A549 (cell line): ENCODE data around the gene DNAJA3. TPM values are rescaled to one million over a fixed set of nuclear protein-coding genes. Genes with fewer than 3 reads are reported as not detected.

Experiments used
- ATAC-seq, 2 experiments: fragments of 200-7000 bp in 1 of 2; fragments of >200 bp in 1 of 2; cut with Nextera tagmentation in 1 of 2; cut with Tn5 transposase in 1 of 2; 3 replicates each; pipeline versions ENCODE4 v1.8.0 to v1.9.1; 2018 to 2020; ENCODE audit warnings: mild to moderate bottlenecking in 1 of 2, moderate library complexity in 1 of 2
- CTCF ChIA-PET: fragments of 300-600 bp; sonication (Branson Sonifier 250); formaldehyde crosslinking; extraction: SDS; loops from one replicate; lab custom pipeline; 2021; ENCODE audit warnings: antibody characterized with exemption, inconsistent platforms; lab: Yijun Ruan, JAX
- POLR2A ChIA-PET: fragments of 350-600 bp; formaldehyde crosslinking; extraction: SDS; loops from one replicate; lab custom pipeline; 2021; ENCODE audit warnings: antibody characterized with exemption, inconsistent platforms; lab: Yijun Ruan, JAX
- DNase-seq, 2 experiments: peaks; one replicate each; pipeline versions ENCODE4 v3.0.0 to v3.0.0-alpha.2; 2011 to 2016; ENCODE audit warnings: low read depth in 1 of 2, low spot score in 1 of 2
- FAIRE-seq: peaks from 2 replicates; lab custom pipeline; 2011; peaks lifted over from hg19 to GRCh38; lab: Jason Lieb, UNC
- H3K27ac ChIP-seq, 2 experiments: fragments of >200 bp; sonication (Bioruptor Twin); formaldehyde crosslinking; 3 replicates each; pipeline ENCODE4 v1.5.1; 2016 to 2017
- H3K4me1 ChIP-seq: fragments of >200 bp; sonication (Bioruptor Twin); formaldehyde crosslinking; 3 replicates; pipeline ENCODE4 v1.6.1; 2016
- H3K4me2 ChIP-seq: fragments of >200 bp; sonication (Bioruptor Twin); formaldehyde crosslinking; 3 replicates; pipeline ENCODE4 v1.6.1; 2016
- H3K4me3 ChIP-seq: fragments of >200 bp; sonication (Bioruptor Twin); formaldehyde crosslinking; 3 replicates; pipeline ENCODE4 v1.5.1; 2016
- H3K9me3 ChIP-seq: fragments of >200 bp; sonication (Bioruptor Twin); formaldehyde crosslinking; 3 replicates; pipeline ENCODE4 v1.6.1; 2016
- CHD4 ChIP-seq: fragments of 200-600 bp; sonication (generic); IDR thresholded peaks from 2 replicates; pipeline ENCODE4 v1.6.1; 2016; ENCODE audit warnings: antibody characterized with exemption, mild to moderate bottlenecking, borderline replicate concordance
- FOSB ChIP-seq: fragments of 250-450 bp; sonication (Bioruptor Pico); IDR thresholded peaks from 2 replicates; pipeline ENCODE4 v1.5.0; 2020; ENCODE audit warnings: mild to moderate bottlenecking, moderate library complexity
- FOSL2 ChIP-seq, 2 experiments: fragments of 450-650 bp in 1 of 2; fragments of >200 bp in 1 of 2; sonication (Bioruptor Twin) in 1 of 2; formaldehyde crosslinking; IDR thresholded peaks; 2 replicates each; pipeline versions ENCODE4 v1.5.0 to v1.6.1; 2016 to 2020; ENCODE audit warnings: mild to moderate bottlenecking in 1 of 2, moderate library complexity in 1 of 2
- GATA3 ChIP-seq: IDR thresholded peaks from 2 replicates; pipeline ENCODE4 v1.6.1; 2012; ENCODE audit warnings: borderline replicate concordance
- HES2 ChIP-seq: fragments of >200 bp; sonication (Bioruptor Twin); formaldehyde crosslinking; IDR thresholded peaks from 2 replicates; pipeline ENCODE4 v1.6.1; 2016
- HOXB5 ChIP-seq: fragments of 250-450 bp; sonication (Bioruptor Pico); IDR thresholded peaks from 2 replicates; pipeline ENCODE4 v1.5.0; 2020; ENCODE audit warnings: mild to moderate bottlenecking, moderate library complexity
- MAFK ChIP-seq: fragments of 450-650 bp; IDR thresholded peaks from 2 replicates; pipeline ENCODE4 v1.6.1; 2014; ENCODE audit not compliant: partially characterized antibody
- MAX ChIP-seq: IDR thresholded peaks from 2 replicates; pipeline ENCODE4 v1.6.1; 2012
- PBX3 ChIP-seq: IDR thresholded peaks from 2 replicates; pipeline ENCODE4 v1.6.1; 2012
- REST ChIP-seq: fragments of 200-600 bp; sonication (generic); IDR thresholded peaks from 2 replicates; pipeline ENCODE4 v1.6.1; 2016; ENCODE audit warnings: antibody characterized with exemption, mild to moderate bottlenecking, moderate library complexity
- RNF2 ChIP-seq: fragments of 200-600 bp; sonication (generic); IDR thresholded peaks from 2 replicates; pipeline ENCODE4 v1.6.1; 2016; ENCODE audit warnings: low read depth, mild to moderate bottlenecking, antibody characterized with exemption, moderate library complexity, borderline replicate concordance
- ZC3H11A ChIP-seq: fragments of 450-650 bp; IDR thresholded peaks from 2 replicates; pipeline ENCODE4 v1.6.1; 2014; ENCODE audit warnings: antibody characterized with exemption, mild to moderate bottlenecking
- WGBS: methylation state at CpG from one replicate; pipeline ENCODE4 v1.1.6; 2017; ENCODE audit errors: missing lambda C conversion rate; 5-methylcytosine and 5-hydroxymethylcytosine counted together
- polyA plus RNA-seq, 4 experiments: library from polyadenylated mRNA; depleted of rRNA in 3 of 4; stranded (reverse); fragments of >200 nt; fragmentation: RNase III in 1 of 4; extraction: RNeasy Plus Mini Kit Qiagen cat#74134 plus additional on column Dnase treatment in 1 of 4; gene quantifications; 2 replicates in 3 of 4; 3 replicates in 1 of 4; pipeline ENCODE4 v1.2.3, GENCODE V29; 2011 to 2017

The DNAJA3 gene
- polyA plus RNA-seq, 2 of the 4 experiments (the other 2 are of a cell fraction): 64.6 to 77.2 TPM

- TF ChIP-seq HOXB5 (CRISPR knock-in tag) (no peak), RNF2 (no peak), FOSB (CRISPR knock-in tag) (no peak), REST (no peak), MAX (no peak), FOSL2 (IDR thresholded peaks at IDR 0.05) (no peak), FOSL2 (CRISPR knock-in tag; IDR thresholded peaks at IDR 0.05) (no peak), MAFK (no peak), CHD4 (no peak), HES2 (no peak)
- TF ChIP-seq, all 56 proteins: peak for 0
- H3K9me3 ChIP-seq: no peaks in the 10 kb centered on the region
- FAIRE-seq (no peak), DNase-seq (no peak), ATAC-seq (no peak)
- ChIA-PET POLR2A (no interaction called here), CTCF (interaction anchor here (1.2 kb wide), 2 partner anchors 10 to 51 kb away, joined by 3 to 4 read pairs; partner anchors contain the start of gene HMOX2)
- no peak overlapping the region for H3K4me3 ChIP-seq
- peaks cover 12% of the 10 kb centered on the region; the same call in 1 of the 3 replicates for H3K4me1 ChIP-seq
- WGBS: 95% methylated on average over 31 of the region's 32 CpGs
- H3K27ac ChIP-seq: no peak overlapping the region
- no peak overlapping the region for H3K4me2 ChIP-seq
Measured at GRCh38 chr16:4465977-4466779, 40.5 kb downstream of the DNAJA3 start.

GRCh38 chr16:4467916-4468315 lies 42.2 kb downstream of the DNAJA3 start:
- Histone ChIP-seq H3K27ac (no peak overlapping the region), H3K9me3 (no peaks in the 10 kb centered on the region), H3K4me3 (no peak overlapping the region), H3K4me1 (peaks cover 12% of the 10 kb centered on the region; the same call in 1 of the 3 replicates), H3K4me2 (no peak overlapping the region)
- no peak for DNase-seq
- CTCF ChIA-PET: interaction anchor here (0.9 to 1.4 kb wide), 4 partner anchors 14 to 118 kb away, joined by 3 to 5 read pairs (median 3); no protein-coding TSS in a partner anchor
- TF ChIP-seq REST (no peak), FOSB (CRISPR knock-in tag) (no peak), ZC3H11A (no peak), GATA3 (no peak), PBX3 (no peak)
- FAIRE-seq: no peak
- WGBS: 96% methylated on average over 16 of the region's 16 CpGs
- no peak for ATAC-seq
- POLR2A ChIA-PET: no interaction called here
